Measurements from ENCODE around the gene ZNF2. TPM values are rescaled to one million over a fixed set of nuclear protein-coding genes. Genes with fewer than 3 reads are reported as not detected.
"Not testable (repeated sequence)": the region's sequence is repeated elsewhere in the genome, so short reads cannot be mapped to it uniquely, and the experiment has no call there.

Gene ZNF2
- polyA plus RNA-seq, 1 donor from 2014 or later = 3.8 TPM

- Mint-ChIP-seq H3K4me3 (no peak overlapping the region), H3K27me3 (no peaks in the 10 kb centered on the region), H3K4me1 (peaks cover 3 to 11% (median 5%) of the 10 kb centered on the region in 3 donors), H3K36me3 (peaks cover 14% of the 10 kb centered on the region), H3K9me3 (peaks cover 0 to 1% (median 0%) of the 10 kb centered on the region in 3 donors), H3K27ac (no peak overlapping the region)
Measured at GRCh38 chr2:95174031-95174542, 8.5 kb downstream of the ZNF2 start.

DNA sequence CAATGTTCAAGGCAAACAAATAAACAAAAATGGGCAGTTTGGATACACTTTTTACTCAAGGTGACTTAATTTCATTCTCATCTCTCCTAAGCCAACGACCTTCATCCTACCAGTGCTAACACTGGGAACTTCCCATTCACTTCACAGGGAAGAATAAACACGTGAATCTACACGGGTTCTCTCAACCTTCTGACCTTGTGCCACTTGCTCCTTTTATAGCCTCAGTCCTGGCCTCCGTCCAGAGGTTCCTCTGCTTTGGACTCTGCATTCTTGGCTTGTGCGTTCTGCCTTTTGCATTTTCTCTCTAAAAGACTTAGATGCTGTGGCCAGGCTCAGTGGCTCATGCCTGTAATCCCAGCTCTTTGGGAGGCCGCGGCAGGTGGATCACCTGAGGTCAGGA is 13.8 kb downstream of the ZNF2 start:
- peaks cover 8 to 27% (median 10%) of the 10 kb centered on the region in 3 donors for H3K9me3 Mint-ChIP-seq
- H3K4me1 Mint-ChIP-seq = peaks cover 0 to 2% (median 0%) of the 10 kb centered on the region in 3 donors
- no peak overlapping the region for H3K27ac Mint-ChIP-seq
- no peaks in the 10 kb centered on the region for H3K27me3 Mint-ChIP-seq
- H3K36me3 Mint-ChIP-seq = peaks cover 28% of the 10 kb centered on the region
- no peak overlapping the region for H3K4me3 Mint-ChIP-seq

- H3K27me3 Mint-ChIP-seq = no peaks in the 10 kb centered on the region
- no peak overlapping the region for H3K27ac Mint-ChIP-seq
- H3K36me3 Mint-ChIP-seq = peaks cover 31% of the 10 kb centered on the region
- H3K4me1 Mint-ChIP-seq = peaks cover 0 to 2% (median 0%) of the 10 kb centered on the region in 3 donors
- H3K9me3 Mint-ChIP-seq = peaks cover 8 to 36% (median 10%) of the 10 kb centered on the region in 3 donors
- H3K4me3 Mint-ChIP-seq = no peak overlapping the region
Measured at GRCh38 chr2:95181774-95182173, 16.2 kb downstream of the ZNF2 start.

DNA sequence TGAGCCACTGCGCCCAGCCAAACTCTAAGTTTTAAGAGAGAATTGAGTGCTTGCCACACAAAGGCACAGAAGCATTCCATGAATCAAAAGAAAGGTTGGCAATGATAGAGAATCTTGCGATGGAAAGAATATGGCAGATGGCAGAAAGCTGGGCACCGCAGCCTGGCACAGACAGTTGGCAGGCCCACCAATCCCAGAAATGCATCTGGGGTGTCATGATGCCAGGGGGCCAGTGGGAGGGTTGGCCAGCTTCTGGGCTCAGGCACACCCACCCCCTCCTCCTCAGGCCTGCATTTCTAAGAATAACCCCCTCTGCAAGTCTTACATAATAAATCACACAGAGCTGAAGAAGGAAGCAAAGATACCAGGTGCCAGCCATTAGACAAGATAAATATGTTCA is 19.6 kb downstream of the ZNF2 start:
- Mint-ChIP-seq H3K36me3 (peaks cover 19% of the 10 kb centered on the region), H3K4me1 (no peaks in the 10 kb centered on the region), H3K27me3 (no peaks in the 10 kb centered on the region), H3K9me3 (peaks cover 7 to 32% (median 9%) of the 10 kb centered on the region in 3 donors), H3K4me3 (no peak overlapping the region), H3K27ac (no peak overlapping the region)

DNA sequence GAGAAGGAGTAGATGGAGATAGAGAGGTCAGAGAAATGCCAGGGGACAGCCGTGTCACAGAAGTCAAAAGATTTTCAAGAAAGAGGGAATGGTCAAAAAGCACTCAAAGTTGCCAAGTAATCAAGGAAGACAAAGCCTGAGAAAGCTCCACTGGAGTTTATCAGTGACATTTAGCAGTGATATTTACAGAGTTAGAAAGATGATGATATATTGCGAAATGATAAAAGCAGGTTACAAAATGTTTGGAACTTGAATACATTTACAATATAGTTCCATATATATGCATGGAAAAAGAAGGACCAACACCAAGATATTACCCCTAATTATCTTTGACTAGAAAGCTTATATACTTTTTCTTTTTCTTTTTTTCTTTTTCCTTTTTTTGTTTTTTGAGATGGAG is 20.4 kb downstream of the ZNF2 start:
- H3K4me1 Mint-ChIP-seq = no peaks in the 10 kb centered on the region

GRCh38 chr2:95192956-95193355 is 27.3 kb downstream of the ZNF2 start:
- not testable (repeated sequence) for H3K27me3 Mint-ChIP-seq, H3K4me1 Mint-ChIP-seq, H3K27ac Mint-ChIP-seq, H3K4me3 Mint-ChIP-seq, H3K36me3 Mint-ChIP-seq, H3K9me3 Mint-ChIP-seq

More for the DNA sequence above, 20.4 kb downstream of the ZNF2 start:
- H3K27me3 Mint-ChIP-seq = no peaks in the 10 kb centered on the region
- H3K9me3 Mint-ChIP-seq = peaks cover 5 to 28% (median 7%) of the 10 kb centered on the region in 3 donors
- no peak overlapping the region for H3K4me3 Mint-ChIP-seq
- peaks cover 13% of the 10 kb centered on the region for H3K36me3 Mint-ChIP-seq
- no peak overlapping the region for H3K27ac Mint-ChIP-seq

- H3K27ac Mint-ChIP-seq = no peak overlapping the region
- H3K4me3 Mint-ChIP-seq = peak overlapping the region in 1 of 4 donors; percentile 62
- H3K36me3 Mint-ChIP-seq = peaks cover 7% of the 10 kb centered on the region
- peaks cover 11 to 22% (median 19%) of the 10 kb centered on the region in 3 donors for H3K4me1 Mint-ChIP-seq
- no peaks in the 10 kb centered on the region for H3K27me3 Mint-ChIP-seq
- peaks cover 2 to 9% (median 2%) of the 10 kb centered on the region in 3 donors for H3K9me3 Mint-ChIP-seq
Measured at GRCh38 chr2:95203911-95204310, 38.3 kb downstream of the ZNF2 start.

GRCh38 chr2:95204396-95204795 is 38.8 kb downstream of the ZNF2 start:
- H3K27me3 Mint-ChIP-seq = no peaks in the 10 kb centered on the region
- H3K4me1 Mint-ChIP-seq = peaks cover 11 to 22% (median 19%) of the 10 kb centered on the region in 3 donors
- H3K4me3 Mint-ChIP-seq = peak overlapping the region in 1 of 4 donors; percentile 81
- H3K9me3 Mint-ChIP-seq = peaks cover 2 to 9% (median 2%) of the 10 kb centered on the region in 3 donors
- peaks cover 12% of the 10 kb centered on the region for H3K36me3 Mint-ChIP-seq
- H3K27ac Mint-ChIP-seq = no peak overlapping the region

DNA sequence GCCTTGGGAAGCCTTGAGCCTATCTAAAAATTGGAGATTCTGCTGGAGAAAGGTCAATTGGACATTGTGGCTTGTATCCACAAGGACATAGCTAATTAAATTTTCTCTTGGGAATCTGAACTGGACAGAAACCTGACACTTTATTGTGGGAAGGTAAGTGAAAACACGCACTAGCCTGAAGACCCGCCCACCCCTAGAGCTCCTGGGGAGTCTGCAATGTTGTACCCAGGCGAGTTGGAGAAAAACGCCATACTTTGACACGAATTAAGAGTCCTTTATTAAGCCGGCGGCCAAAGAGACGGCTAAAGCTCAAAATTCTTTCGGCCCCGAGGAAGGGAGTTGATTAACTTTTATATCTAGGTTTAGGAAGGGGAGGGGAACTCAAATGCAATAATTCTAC is 40.5 kb downstream of the ZNF2 start:
- Mint-ChIP-seq H3K4me1 (peaks cover 11 to 22% (median 19%) of the 10 kb centered on the region in 3 donors), H3K36me3 (peaks cover 19% of the 10 kb centered on the region), H3K4me3 (peak overlapping the region; percentile 84 to 97 (median 96)), H3K27ac (peak overlapping the region in 2 of 3 donors; percentile 60 to 84), H3K27me3 (no peaks in the 10 kb centered on the region), H3K9me3 (peaks cover 10 to 15% (median 10%) of the 10 kb centered on the region in 3 donors)

DNA sequence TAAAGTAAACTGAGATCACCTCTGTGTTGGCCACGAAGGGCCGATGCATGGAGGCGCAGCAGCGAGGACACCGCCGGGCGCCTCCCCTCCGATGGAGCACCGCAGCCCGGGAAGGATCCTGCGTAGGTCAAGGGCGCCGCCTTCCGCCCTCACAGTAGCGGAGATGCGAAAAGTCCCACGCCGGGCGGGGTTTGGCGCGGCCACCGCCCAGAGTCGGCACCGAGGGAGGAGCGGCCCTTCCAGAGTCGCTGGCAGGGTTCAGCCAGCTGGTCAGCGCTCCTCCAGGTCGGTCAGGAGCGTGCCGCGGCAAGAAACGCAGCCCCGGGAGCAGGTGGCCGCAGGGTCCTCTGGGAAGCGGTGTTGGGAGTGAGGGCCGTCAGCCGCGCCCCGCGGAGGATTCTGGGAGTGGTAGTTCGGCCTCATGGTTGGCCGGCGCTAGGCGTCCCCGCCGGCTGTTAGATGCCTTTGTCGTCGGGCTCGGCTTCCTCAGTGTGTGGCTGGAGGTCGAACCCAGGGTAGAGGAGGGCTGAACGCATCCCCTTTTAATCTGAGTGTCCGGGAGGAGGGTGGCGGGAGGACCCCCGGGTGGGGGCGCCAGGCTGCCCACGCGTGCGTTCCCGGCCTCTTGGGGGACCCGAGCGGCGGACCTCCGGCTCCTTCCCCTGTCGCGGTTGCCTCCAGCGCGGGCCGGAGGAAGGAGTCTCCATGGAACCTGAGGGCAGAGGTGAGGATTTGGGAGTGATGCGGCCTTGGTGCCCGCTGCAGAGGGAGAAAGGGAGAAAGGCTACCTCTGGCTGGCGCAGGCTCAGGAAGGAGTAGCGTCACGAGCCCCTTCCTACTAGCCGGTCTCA is 41.7 kb downstream of the ZNF2 start, which contains the start of gene ZNF892:
ZNF892 (plus strand) TSS at position 411 of the 851 bp plus-strand sequence; CDS start at position 706, 295 bp downstream.
- peaks cover 12 to 23% (median 13%) of the 10 kb centered on the region in 3 donors for H3K9me3 Mint-ChIP-seq
- peak within 1 kb of the TSS; percentile 94 to 97 (median 96) for H3K4me3 Mint-ChIP-seq
- peaks cover 11 to 22% (median 19%) of the 10 kb centered on the region in 3 donors for H3K4me1 Mint-ChIP-seq
- H3K27me3 Mint-ChIP-seq = no peaks in the 10 kb centered on the region
- H3K36me3 Mint-ChIP-seq = peaks cover 26% of the 10 kb centered on the region
- H3K27ac Mint-ChIP-seq = peak within 1 kb of the TSS; percentile 60 to 84 (median 84)

- Mint-ChIP-seq H3K9me3 (peaks cover 12 to 30% (median 16%) of the 10 kb centered on the region in 3 donors), H3K4me1 (peaks cover 11 to 22% (median 19%) of the 10 kb centered on the region in 3 donors), H3K4me3 (peak overlapping the region; percentile 94 to 97 (median 96)), H3K36me3 (peaks cover 29% of the 10 kb centered on the region), H3K27ac (peak overlapping the region in 1 of 3 donors; percentile 60), H3K27me3 (no peaks in the 10 kb centered on the region)
Measured at GRCh38 chr2:95208106-95208505, 42.5 kb downstream of the ZNF2 start.

- Mint-ChIP-seq H3K4me3 (peak overlapping the region in 1 of 4 donors; percentile 63), H3K27ac (no peak overlapping the region), H3K36me3 (peaks cover 46% of the 10 kb centered on the region), H3K27me3 (no peaks in the 10 kb centered on the region), H3K4me1 (no peaks in the 10 kb centered on the region), H3K9me3 (peaks cover 25 to 72% (median 51%) of the 10 kb centered on the region in 3 donors)
Measured at GRCh38 chr2:95215018-95215612, 49.5 kb downstream of the ZNF2 start.

DNA sequence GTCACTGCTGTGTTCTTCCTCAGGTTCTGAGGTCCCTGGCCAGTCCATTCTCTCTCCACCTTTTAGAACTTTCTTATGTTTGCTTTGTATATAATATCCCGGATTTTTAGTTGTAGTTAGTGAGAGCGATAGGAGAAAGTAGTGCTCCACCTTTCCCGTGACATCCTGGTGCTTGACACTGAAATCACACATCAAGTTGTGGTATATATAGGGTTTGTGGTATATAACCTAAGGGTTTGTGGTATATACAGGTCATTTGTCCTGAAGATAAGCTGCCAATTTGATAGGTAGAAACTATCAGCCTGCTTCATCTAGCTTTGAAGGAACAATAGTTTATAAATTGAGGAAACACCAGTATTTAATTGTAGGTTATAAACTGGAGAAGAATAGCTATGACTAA is 54.8 kb downstream of the ZNF2 start:
- no peak overlapping the region for H3K27ac Mint-ChIP-seq
- peaks cover 17 to 69% (median 52%) of the 10 kb centered on the region in 3 donors for H3K9me3 Mint-ChIP-seq
- no peaks in the 10 kb centered on the region for H3K27me3 Mint-ChIP-seq
- peaks cover 17% of the 10 kb centered on the region for H3K36me3 Mint-ChIP-seq
- H3K4me1 Mint-ChIP-seq = no peaks in the 10 kb centered on the region
- no peak overlapping the region for H3K4me3 Mint-ChIP-seq

DNA sequence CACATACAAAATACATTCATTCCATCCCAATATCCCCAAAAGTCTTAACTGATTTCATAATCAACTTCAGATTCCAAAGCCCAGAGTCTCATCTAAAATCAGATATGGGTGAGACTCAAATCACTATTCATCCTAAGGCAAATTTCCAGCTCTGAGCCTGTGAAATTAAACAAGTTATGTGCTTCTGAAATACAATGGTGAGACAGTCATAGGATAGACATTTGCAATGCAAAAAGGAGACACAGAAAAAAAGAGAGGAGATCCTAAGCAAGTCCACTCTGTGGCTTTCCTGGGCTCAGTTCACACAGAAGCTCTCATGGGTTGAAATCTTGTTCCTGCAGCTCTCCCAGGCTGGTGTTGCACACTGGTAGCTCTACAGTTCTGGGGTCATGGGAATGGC is 60.0 kb downstream of the ZNF2 start:
- peaks cover 9% of the 10 kb centered on the region for H3K36me3 Mint-ChIP-seq
- H3K4me3 Mint-ChIP-seq = no peak overlapping the region
- H3K27ac Mint-ChIP-seq = no peak overlapping the region
- H3K9me3 Mint-ChIP-seq = peaks cover 10 to 49% (median 31%) of the 10 kb centered on the region in 3 donors
- peaks cover 4% of the 10 kb centered on the region for H3K27me3 Mint-ChIP-seq
- no peaks in the 10 kb centered on the region for H3K4me1 Mint-ChIP-seq

- Mint-ChIP-seq H3K9me3 (peaks cover 8 to 23% (median 23%) of the 10 kb centered on the region in 3 donors), H3K27me3 (peaks cover 4% of the 10 kb centered on the region), H3K27ac (no peak overlapping the region), H3K4me3 (no peak overlapping the region), H3K36me3 (peaks cover 5% of the 10 kb centered on the region), H3K4me1 (no peaks in the 10 kb centered on the region)
Measured at GRCh38 chr2:95231723-95232122, 66.1 kb downstream of the ZNF2 start.
